NCI-H748 (cell line): Measurements from ENCODE around the gene PRDM5.

Source experiments
- DNase-seq: peaks from one replicate; lab custom pipeline; 2025; ENCODE audit not compliant: unreplicated experiment; lab: John Stamatoyannopoulos, UW

Gene PRDM5

GRCh38 chr4:120915336-120915735 lies 7.2 kb downstream of the PRDM5 start:
- peak; percentile 2 for DNase-seq

DNA sequence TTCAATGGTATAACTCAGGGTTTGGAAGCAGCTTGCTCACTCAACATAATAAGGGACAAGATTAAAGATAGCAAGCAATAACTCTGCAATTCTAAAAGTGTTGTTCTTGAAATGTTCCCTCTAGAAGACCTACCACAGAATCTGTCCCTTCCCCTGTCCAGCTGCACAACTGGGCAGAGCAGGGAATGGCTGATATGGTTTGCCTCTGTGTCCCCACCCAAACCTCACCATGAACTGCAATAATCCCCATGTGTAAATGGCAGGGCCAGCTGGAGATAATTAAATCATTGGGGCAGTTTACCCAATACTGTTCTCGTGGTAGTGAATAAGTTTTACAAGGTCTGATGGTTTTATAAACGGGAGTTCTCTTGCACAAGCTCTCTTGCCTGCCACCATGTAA lies 19.1 kb downstream of the PRDM5 start:
- no peak for DNase-seq

DNA sequence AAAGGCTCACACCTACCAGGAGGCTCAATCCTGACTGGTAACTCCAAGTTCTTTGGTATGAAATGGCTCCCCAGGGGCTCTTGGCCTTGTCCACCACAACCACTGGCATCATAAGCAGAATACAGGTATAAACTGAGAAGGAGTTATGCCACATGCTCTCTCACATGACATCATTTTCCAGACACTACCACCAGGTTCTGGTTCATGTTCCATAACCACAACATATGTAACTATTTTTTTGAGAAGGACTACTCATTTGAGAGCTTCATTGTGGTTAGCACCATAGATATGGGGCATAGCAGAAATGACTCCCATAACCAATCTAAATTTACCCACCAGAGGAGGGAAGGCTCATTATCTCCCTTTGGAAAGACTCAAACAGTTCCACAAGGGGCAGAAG lies 19.6 kb downstream of the PRDM5 start:
- no peak for DNase-seq

DNA sequence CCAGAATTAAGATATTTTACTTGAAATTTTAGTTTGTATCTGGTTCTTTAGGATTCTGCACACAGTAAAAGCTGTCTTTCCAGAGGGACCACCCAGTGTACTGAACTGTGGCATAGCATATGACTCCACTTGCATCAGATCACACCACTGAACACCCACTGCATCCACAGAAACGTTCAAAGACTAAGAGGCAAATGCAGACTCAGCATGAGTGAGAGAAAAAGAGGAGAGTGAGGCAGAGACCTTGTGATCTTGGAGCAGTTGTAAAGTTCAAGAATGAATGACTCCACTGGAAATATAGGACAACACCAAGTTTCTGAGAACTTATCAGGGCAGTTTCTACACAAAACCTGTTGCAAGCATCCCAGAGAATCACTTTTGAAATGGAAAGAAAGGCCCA lies 20.8 kb downstream of the PRDM5 start:
- DNase-seq: no peak

GRCh38 chr4:120897981-120898719 lies 24.4 kb downstream of the PRDM5 start:
- DNase-seq: no peak

DNA sequence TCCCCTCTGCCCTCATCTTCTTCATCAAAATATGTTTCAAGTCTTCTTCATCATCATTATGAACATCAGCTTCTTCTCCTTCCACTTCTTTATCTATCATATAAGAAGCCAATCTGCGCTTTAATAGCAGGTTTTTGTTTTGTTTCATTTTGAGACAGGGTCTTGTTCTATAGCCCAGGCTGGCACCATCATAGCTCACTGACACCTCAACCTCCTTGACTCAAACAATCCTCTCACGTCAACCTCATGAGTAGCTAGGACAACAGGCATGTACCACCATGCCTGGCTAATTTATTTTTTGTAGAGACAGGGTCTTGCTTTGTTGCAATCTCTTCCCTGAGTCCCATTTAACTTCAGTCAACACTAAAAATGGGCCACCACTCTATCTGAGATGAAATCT lies 27.0 kb downstream of the PRDM5 start:
- DNase-seq: no peak

- no peak for DNase-seq
Observed at GRCh38 chr4:120893314-120893713, 29.2 kb downstream of the PRDM5 start.

DNA sequence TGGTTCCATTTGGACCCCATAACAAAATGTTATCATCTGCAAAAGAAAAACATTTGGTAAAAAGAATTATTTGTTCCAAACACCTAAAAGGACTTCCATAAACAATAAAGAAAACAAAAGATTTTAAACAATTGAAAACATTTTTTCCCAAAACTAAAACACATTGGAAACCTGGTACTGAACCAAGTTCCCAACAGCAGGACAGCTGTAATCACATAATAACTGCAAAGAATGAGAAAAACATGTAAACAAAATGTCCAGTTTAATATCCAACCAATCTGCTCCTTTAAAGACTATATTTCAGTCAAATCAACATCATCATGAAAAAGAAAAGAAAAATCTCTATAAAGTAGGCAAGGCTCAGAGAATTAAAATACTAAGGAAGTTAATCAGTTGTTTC lies 36.3 kb downstream of the PRDM5 start:
- DNase-seq: no peak

DNA sequence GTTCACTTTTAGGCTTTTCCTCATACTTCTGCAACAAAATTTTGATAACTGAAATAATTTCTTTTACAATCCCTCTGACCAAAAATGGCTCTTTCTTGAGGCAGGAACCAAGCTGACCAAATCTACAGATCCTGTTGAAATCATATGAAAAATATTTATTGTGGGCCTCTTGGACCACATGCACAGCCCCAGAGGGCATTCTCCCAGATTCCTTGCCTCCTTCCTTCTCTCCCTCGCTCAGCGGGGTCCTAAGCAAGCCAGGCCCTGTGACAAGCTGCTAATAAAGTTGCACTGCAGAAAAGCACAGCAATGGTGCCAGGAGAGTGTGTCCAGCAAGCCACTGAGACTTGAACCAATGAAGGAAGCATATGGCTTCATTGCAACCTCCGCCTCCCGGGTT lies 40.7 kb downstream of the PRDM5 start:
- no peak for DNase-seq

GRCh38 chr4:120881351-120881750 lies 41.2 kb downstream of the PRDM5 start:
- no peak for DNase-seq

- no peak for DNase-seq
Observed at GRCh38 chr4:120877021-120877420, 45.5 kb downstream of the PRDM5 start.

- DNase-seq: no peak
Observed at GRCh38 chr4:120874792-120875774, 47.4 kb downstream of the PRDM5 start.

DNA sequence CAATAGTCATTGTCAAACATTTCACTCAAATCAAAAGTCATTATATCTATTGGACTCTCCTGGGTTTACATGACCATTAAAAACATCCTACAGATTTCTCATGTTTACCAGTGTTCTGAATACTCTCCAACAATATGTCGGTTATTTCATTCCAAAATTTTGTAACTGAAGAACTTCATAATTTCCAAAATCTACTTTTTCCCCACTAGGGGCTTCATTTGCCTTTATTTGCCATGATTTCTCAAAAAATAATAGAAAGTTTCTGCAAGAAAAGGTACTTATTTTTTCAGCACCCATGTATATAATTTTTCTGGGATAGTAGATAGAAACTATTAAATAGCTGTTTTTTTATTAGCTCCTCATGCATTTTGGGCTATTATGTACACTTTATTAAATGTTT lies 49.0 kb downstream of the PRDM5 start:
- no peak for DNase-seq

DNA sequence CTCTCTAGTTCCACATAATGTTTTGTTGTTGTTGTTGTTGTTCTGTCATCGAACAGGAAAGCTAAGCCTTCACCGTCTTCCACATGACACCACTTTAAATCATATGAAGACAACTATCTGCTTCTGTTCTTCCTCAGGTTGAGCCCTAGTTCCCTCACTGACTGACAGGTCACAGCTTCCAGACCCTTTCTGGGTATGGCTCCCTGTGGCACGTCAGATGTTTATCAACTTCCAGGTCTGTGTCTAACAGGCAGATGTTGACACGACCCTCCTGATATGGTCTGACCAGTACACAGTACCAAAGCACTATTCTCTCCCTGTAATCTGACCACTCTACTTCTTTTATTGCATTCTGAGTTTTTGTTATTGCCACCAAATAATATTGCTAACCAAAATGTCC lies 51.4 kb downstream of the PRDM5 start:
- DNase-seq: no peak

- peak; percentile 42 for DNase-seq
Observed at GRCh38 chr4:120870279-120870673, 52.2 kb downstream of the PRDM5 start.

DNA sequence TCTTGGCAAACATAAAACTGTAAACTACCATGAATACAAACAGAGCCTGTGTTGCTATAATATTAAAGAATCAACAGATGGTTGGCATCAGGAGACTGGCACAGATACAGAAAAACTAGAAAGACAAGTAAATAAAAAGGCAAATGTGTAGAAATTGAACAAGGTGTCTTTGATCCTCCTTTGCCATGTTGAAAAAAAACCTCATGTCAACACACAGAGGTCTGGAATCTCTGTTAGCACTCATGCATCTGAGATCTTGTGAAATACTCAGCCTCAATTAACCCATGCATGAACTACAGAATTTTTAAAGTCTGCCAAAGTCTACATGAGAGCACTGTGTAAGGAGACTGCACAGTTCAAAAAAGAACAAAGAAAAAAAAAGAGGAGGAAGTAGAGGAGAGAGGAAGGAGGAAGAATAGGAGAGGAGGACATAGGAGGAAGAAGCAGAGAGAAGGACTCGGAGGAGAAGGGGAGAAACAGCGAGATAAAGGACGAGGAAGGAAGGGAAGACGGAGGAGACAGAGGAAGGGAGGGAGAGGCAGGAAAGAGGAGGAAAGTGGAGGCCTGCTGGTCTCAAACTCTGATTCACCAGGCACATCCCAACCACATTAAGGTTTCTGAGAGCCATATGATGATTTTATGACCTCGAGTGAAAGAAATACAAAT lies 52.8 kb downstream of the PRDM5 start:
- peak; percentile 1 for DNase-seq

DNA sequence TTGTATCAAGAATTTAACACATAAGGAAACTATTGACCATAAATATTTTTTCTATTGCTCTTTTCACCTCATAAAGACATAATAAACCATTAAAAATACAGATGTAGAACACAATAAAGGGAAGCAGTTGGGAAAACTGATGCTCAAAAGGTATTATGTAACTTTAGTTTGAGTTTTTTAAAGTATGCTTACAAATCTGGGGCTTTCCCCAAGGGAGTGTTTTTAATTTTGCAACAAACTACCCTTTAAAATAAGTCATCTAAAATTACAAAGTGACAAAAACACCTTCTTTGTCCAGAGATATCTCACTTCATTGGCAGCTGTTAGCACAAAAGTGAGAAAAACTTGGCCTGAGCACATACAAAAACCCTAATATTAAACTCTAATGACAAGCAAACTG lies 55.0 kb downstream of the PRDM5 start:
- no peak for DNase-seq

DNA sequence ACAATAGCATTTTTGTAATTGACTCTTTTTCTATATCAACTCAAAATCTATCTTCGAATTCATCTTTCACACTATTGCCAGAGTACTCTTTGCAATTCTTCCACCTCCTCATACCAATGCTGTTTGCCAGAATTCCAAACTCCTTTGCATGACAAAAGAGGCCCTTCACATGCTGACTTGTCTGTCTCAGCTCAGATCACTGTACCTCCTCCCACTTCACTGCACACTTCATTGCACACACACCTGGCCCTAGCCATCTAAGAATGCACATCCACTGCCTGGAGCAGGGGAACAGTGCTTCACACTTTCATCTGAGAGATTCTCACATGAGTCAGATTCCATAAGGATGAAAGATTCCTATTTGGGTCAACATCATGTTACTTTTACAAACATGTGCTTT lies 56.5 kb downstream of the PRDM5 start:
- DNase-seq: peak; percentile 15

GRCh38 chr4:120864969-120865368 lies 57.6 kb downstream of the PRDM5 start:
- DNase-seq: no peak

GRCh38 chr4:120862432-120862831 lies 60.1 kb downstream of the PRDM5 start:
- no peak for DNase-seq

GRCh38 chr4:120861852-120862251 lies 60.7 kb downstream of the PRDM5 start:
- DNase-seq: no peak

DNA sequence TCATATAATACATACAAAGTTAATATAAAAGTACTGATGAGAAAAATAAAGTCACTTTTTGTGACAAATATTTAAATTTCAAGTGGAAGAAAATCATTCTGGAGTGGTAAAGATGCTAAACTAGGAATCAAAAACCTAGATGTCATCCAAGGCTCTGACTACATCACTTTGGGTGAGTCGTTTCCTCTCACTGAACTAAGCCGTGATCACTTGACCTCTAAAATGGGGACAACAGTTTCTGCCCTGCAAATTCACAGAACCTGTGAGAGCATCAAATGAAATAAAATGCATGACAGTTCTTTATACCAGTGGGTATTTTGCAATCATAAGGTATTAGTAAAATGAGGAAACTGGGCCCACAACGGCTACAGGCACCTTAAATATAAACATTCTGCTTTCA lies 63.8 kb downstream of the PRDM5 start:
- DNase-seq: no peak
